Colonic mucosa (tissue), 4 donors: ENCODE data around the gene MYH15. TPM values are rescaled to one million over a fixed set of nuclear protein-coding genes. Genes with fewer than 3 reads are reported as not detected.
A peak's percentile ranks its signal among the peaks of the same experiment; 100 is the strongest.

Experiments used
- DNase-seq: peaks from one replicate; pipeline ENCODE4 v3.0.0-alpha.2; 2020
- H3K27ac ChIP-seq: fragments of 200-600 bp; one replicate; pipeline ENCODE4 v1.8.0; 2021
- H3K27me3 ChIP-seq: fragments of 200-600 bp; one replicate; pipeline ENCODE4 v1.8.0; 2021
- H3K36me3 ChIP-seq: fragments of 200-600 bp; one replicate; pipeline ENCODE4 v1.8.0; 2021
- H3K4me1 ChIP-seq: fragments of 200-600 bp; one replicate; pipeline ENCODE4 v1.8.0; 2021; ENCODE audit warnings: mild to moderate bottlenecking
- H3K4me3 ChIP-seq: fragments of 200-600 bp; one replicate; pipeline ENCODE4 v1.8.0; 2021
- H3K9ac ChIP-seq, 2 donors: one replicate each; pipeline ENCODE4 v1.7.0; 2013; ENCODE audit warnings: control low read depth in 2 of 2, low read depth in 2 of 2, low read length in 2 of 2
- H3K9me3 ChIP-seq: fragments of 200-600 bp; one replicate; pipeline ENCODE4 v1.8.0; 2021
- CTCF ChIP-seq: fragments of 200-600 bp; IDR thresholded peaks from one replicate; pipeline ENCODE4 v1.8.0; 2022; ENCODE audit warnings: antibody characterized with exemption, mild to moderate bottlenecking
- intact Hi-C: fragments of 100-400 bp; cut with DNase I; formaldehyde crosslinking; loops from one replicate; pipeline ENCODE4 v1.14.1; 2022
- total RNA-seq, 2 donors: library from RNA; stranded (reverse); fragmentation: NEBNext Ultra II Directional in 1 of 2; extraction: Animal tissue kit (Norgen Biotek cat#: 25700) in 1 of 2; gene quantifications; one replicate each; pipeline ENCODE4 v1.2.1, GENCODE V29; 2021
- donor health status: healthy.
- donor health status: DM: no; HTN: no; CAD: no.
- donor health status: DM: no; HTN: no; CAD: no.

Gene MYH15
- total RNA-seq, 2 donors from 2014 or later, result 0.13 to 0.44 TPM

GRCh38 chr3:108442281-108442680 lies 68.1 kb downstream of the MYH15 start:
- no peak overlapping the region for H3K9ac ChIP-seq
- no peaks in the 10 kb centered on the region for H3K9me3 ChIP-seq
- H3K4me3 ChIP-seq, result no peak overlapping the region
- H3K27ac ChIP-seq, result no peak overlapping the region
- no peaks in the 10 kb centered on the region for H3K27me3 ChIP-seq
- no peaks in the 10 kb centered on the region for H3K4me1 ChIP-seq
- no peak for TF ChIP-seq CTCF
- no peaks in the 10 kb centered on the region for H3K36me3 ChIP-seq
- intact Hi-C loops, result no loop called here
- DNase-seq, result no peak

- intact Hi-C loops, result no loop called here
- DNase-seq, result no peak
- Histone ChIP-seq H3K4me3 (no peak overlapping the region), H3K27ac (no peak overlapping the region), H3K9ac (no peak overlapping the region), H3K9me3 (no peaks in the 10 kb centered on the region), H3K4me1 (no peaks in the 10 kb centered on the region), H3K27me3 (no peaks in the 10 kb centered on the region), H3K36me3 (no peaks in the 10 kb centered on the region)
- no peak for TF ChIP-seq CTCF
Measured at GRCh38 chr3:108441518-108441917, 68.9 kb downstream of the MYH15 start.

- Histone ChIP-seq H3K27me3 (no peaks in the 10 kb centered on the region), H3K4me1 (no peaks in the 10 kb centered on the region), H3K36me3 (no peaks in the 10 kb centered on the region), H3K27ac (no peak overlapping the region), H3K4me3 (no peak overlapping the region), H3K9me3 (no peaks in the 10 kb centered on the region), H3K9ac (no peak overlapping the region)
- DNase-seq, result no peak
- TF ChIP-seq CTCF, result no peak
- intact Hi-C loops, result no loop called here
Measured at GRCh38 chr3:108441071-108441507, 69.3 kb downstream of the MYH15 start.

GRCh38 chr3:108438542-108438941 lies 71.9 kb downstream of the MYH15 start:
- intact Hi-C loops, result no loop called here
- no peaks in the 10 kb centered on the region for H3K36me3 ChIP-seq
- no peak for TF ChIP-seq CTCF
- no peak overlapping the region for H3K9ac ChIP-seq
- no peaks in the 10 kb centered on the region for H3K27me3 ChIP-seq
- DNase-seq, result no peak
- peak overlapping the region; percentile 22 for H3K27ac ChIP-seq
- no peak overlapping the region for H3K4me3 ChIP-seq
- H3K9me3 ChIP-seq, result no peaks in the 10 kb centered on the region
- no peaks in the 10 kb centered on the region for H3K4me1 ChIP-seq

GRCh38 chr3:108437439-108437838 lies 73.0 kb downstream of the MYH15 start:
- H3K9ac ChIP-seq, result no peak overlapping the region
- no peaks in the 10 kb centered on the region for H3K27me3 ChIP-seq
- peak; percentile 85 for DNase-seq
- H3K9me3 ChIP-seq, result no peaks in the 10 kb centered on the region
- intact Hi-C loops, result no loop called here
- peak overlapping the region; percentile 2 for H3K27ac ChIP-seq
- H3K4me1 ChIP-seq, result no peaks in the 10 kb centered on the region
- TF ChIP-seq CTCF, result no peak
- no peak overlapping the region for H3K4me3 ChIP-seq
- no peaks in the 10 kb centered on the region for H3K36me3 ChIP-seq

GRCh38 chr3:108433928-108434327 lies 76.5 kb downstream of the MYH15 start:
- H3K9ac ChIP-seq, result no peak overlapping the region
- no peak for TF ChIP-seq CTCF
- no peak overlapping the region for H3K4me3 ChIP-seq
- no peak for DNase-seq
- no peaks in the 10 kb centered on the region for H3K4me1 ChIP-seq
- H3K36me3 ChIP-seq, result no peaks in the 10 kb centered on the region
- no peaks in the 10 kb centered on the region for H3K27me3 ChIP-seq
- intact Hi-C loops, result no loop called here
- H3K27ac ChIP-seq, result no peak overlapping the region
- H3K9me3 ChIP-seq, result no peaks in the 10 kb centered on the region
